Dendritic cell treated with granulocyte-macrophage colony-stimulating factor and Interleukin-4, amounts not matched to agents 40 ng/mL and 50 ng/mL, for 4 days (primary cell): Measurements from ENCODE around the gene TGFBR1.

Source experiments
- H3K27ac Mint-ChIP-seq: one replicate; pipeline ENCODE4 v1.8.0; 2022; ENCODE audit warnings: mild to moderate bottlenecking, mixed read lengths
- H3K27me3 Mint-ChIP-seq: one replicate; pipeline ENCODE4 v1.8.0; 2022; ENCODE audit warnings: mild to moderate bottlenecking, mixed read lengths
- H3K36me3 Mint-ChIP-seq: one replicate; pipeline ENCODE4 v1.8.0; 2022; ENCODE audit warnings: low read depth, mixed read lengths
- H3K4me1 Mint-ChIP-seq: one replicate; pipeline ENCODE4 v1.8.0; 2022; ENCODE audit warnings: low read depth, mixed read lengths
- H3K4me3 Mint-ChIP-seq: one replicate; pipeline ENCODE4 v1.8.0; 2022; ENCODE audit warnings: mild to moderate bottlenecking, moderate library complexity, mixed read lengths
- H3K9me3 Mint-ChIP-seq: one replicate; pipeline ENCODE4 v1.8.0; 2022; ENCODE audit warnings: mixed read lengths
- intact Hi-C: fragments of 100-400 bp; cut with micrococcal nuclease; formaldehyde crosslinking; loops from one replicate; pipeline ENCODE4 v1.15.0; 2022

The TGFBR1 gene

GRCh38 chr9:99105152-99106043, 485 bp downstream of the TGFBR1 start:
- intact Hi-C loops: loop anchor here (2.0 to 5.0 kb wide), 2 partner anchors 31 to 48 kb away; no protein-coding TSS in a partner anchor
- H3K36me3 Mint-ChIP-seq: peaks cover 20% of the 10 kb centered on the region
- H3K27ac Mint-ChIP-seq: peak overlapping the region; percentile 94
- H3K4me1 Mint-ChIP-seq: peaks cover 59% of the 10 kb centered on the region
- H3K27me3 Mint-ChIP-seq: no peaks in the 10 kb centered on the region
- no peaks in the 10 kb centered on the region for H3K9me3 Mint-ChIP-seq
- H3K4me3 Mint-ChIP-seq: peak overlapping the region; percentile 88

- peaks cover 20% of the 10 kb centered on the region for H3K36me3 Mint-ChIP-seq
- peaks cover 60% of the 10 kb centered on the region for H3K4me1 Mint-ChIP-seq
- peak overlapping the region; percentile 88 for H3K4me3 Mint-ChIP-seq
- H3K9me3 Mint-ChIP-seq: no peaks in the 10 kb centered on the region
- H3K27ac Mint-ChIP-seq: peak overlapping the region; percentile 94
- H3K27me3 Mint-ChIP-seq: no peaks in the 10 kb centered on the region
- intact Hi-C loops: loop anchor here (2.0 to 5.0 kb wide), 2 partner anchors 31 to 49 kb away; no protein-coding TSS in a partner anchor
Measured at GRCh38 chr9:99106044-99106375, 1.1 kb downstream of the TGFBR1 start.

- Mint-ChIP-seq H3K4me1 (peaks cover 73% of the 10 kb centered on the region), H3K4me3 (peak overlapping the region; percentile 49), H3K36me3 (peaks cover 27% of the 10 kb centered on the region), H3K27ac (peak overlapping the region; percentile 0), H3K9me3 (no peaks in the 10 kb centered on the region), H3K27me3 (no peaks in the 10 kb centered on the region)
- intact Hi-C loops: loop anchor here (2.0 to 5.0 kb wide), 2 partner anchors 29 to 50 kb away; no protein-coding TSS in a partner anchor
Measured at GRCh38 chr9:99107421-99107820, 2.5 kb downstream of the TGFBR1 start.

GRCh38 chr9:99108131-99108530, 3.2 kb downstream of the TGFBR1 start:
- Mint-ChIP-seq H3K9me3 (no peaks in the 10 kb centered on the region), H3K4me3 (peak overlapping the region; percentile 45), H3K36me3 (peaks cover 27% of the 10 kb centered on the region), H3K4me1 (peaks cover 80% of the 10 kb centered on the region), H3K27me3 (no peaks in the 10 kb centered on the region), H3K27ac (peak overlapping the region; percentile 76)
- intact Hi-C loops: loop anchor here (5.0 kb wide), 1 partner anchor 51 kb away; no protein-coding TSS in a partner anchor

GRCh38 chr9:99109522-99109921, 4.6 kb downstream of the TGFBR1 start:
- H3K9me3 Mint-ChIP-seq: no peaks in the 10 kb centered on the region
- H3K27me3 Mint-ChIP-seq: no peaks in the 10 kb centered on the region
- H3K4me1 Mint-ChIP-seq: peaks cover 77% of the 10 kb centered on the region
- H3K36me3 Mint-ChIP-seq: peaks cover 23% of the 10 kb centered on the region
- intact Hi-C loops: loop anchor here (5.0 kb wide), 1 partner anchor 52 kb away; no protein-coding TSS in a partner anchor
- peak overlapping the region; percentile 76 for H3K27ac Mint-ChIP-seq
- no peak overlapping the region for H3K4me3 Mint-ChIP-seq

GRCh38 chr9:99112750-99113413, 8.0 kb downstream of the TGFBR1 start:
- peaks cover 7% of the 10 kb centered on the region for H3K36me3 Mint-ChIP-seq
- H3K27me3 Mint-ChIP-seq: no peaks in the 10 kb centered on the region
- intact Hi-C loops: no loop called here
- peak overlapping the region; percentile 36 for H3K27ac Mint-ChIP-seq
- H3K9me3 Mint-ChIP-seq: no peaks in the 10 kb centered on the region
- H3K4me3 Mint-ChIP-seq: no peak overlapping the region
- H3K4me1 Mint-ChIP-seq: peaks cover 61% of the 10 kb centered on the region

- peaks cover 57% of the 10 kb centered on the region for H3K4me1 Mint-ChIP-seq
Measured at GRCh38 chr9:99113414-99114048, 8.6 kb downstream of the TGFBR1 start.

GRCh38 chr9:99114049-99114440, 9.1 kb downstream of the TGFBR1 start:
- peaks cover 57% of the 10 kb centered on the region for H3K4me1 Mint-ChIP-seq
- intact Hi-C loops: no loop called here

More at GRCh38 chr9:99113414-99114048, 8.6 kb downstream of the TGFBR1 start:
- intact Hi-C loops: no loop called here
- Mint-ChIP-seq H3K27ac (peak overlapping the region; percentile 36), H3K36me3 (peaks cover 7% of the 10 kb centered on the region), H3K4me3 (no peak overlapping the region), H3K27me3 (no peaks in the 10 kb centered on the region), H3K9me3 (no peaks in the 10 kb centered on the region)

GRCh38 chr9:99114846-99115500, 10.1 kb downstream of the TGFBR1 start:
- H3K27me3 Mint-ChIP-seq: no peaks in the 10 kb centered on the region
- H3K4me3 Mint-ChIP-seq: no peak overlapping the region
- H3K9me3 Mint-ChIP-seq: no peaks in the 10 kb centered on the region
- H3K4me1 Mint-ChIP-seq: peaks cover 55% of the 10 kb centered on the region
- peaks cover 13% of the 10 kb centered on the region for H3K36me3 Mint-ChIP-seq
- intact Hi-C loops: no loop called here
- H3K27ac Mint-ChIP-seq: no peak overlapping the region

More at GRCh38 chr9:99114049-99114440, 9.1 kb downstream of the TGFBR1 start:
- Mint-ChIP-seq H3K9me3 (no peaks in the 10 kb centered on the region), H3K36me3 (peaks cover 11% of the 10 kb centered on the region), H3K4me3 (no peak overlapping the region), H3K27me3 (no peaks in the 10 kb centered on the region), H3K27ac (no peak overlapping the region)

GRCh38 chr9:99116003-99116411, 11.1 kb downstream of the TGFBR1 start:
- Mint-ChIP-seq H3K4me3 (no peak overlapping the region), H3K27me3 (no peaks in the 10 kb centered on the region), H3K4me1 (peaks cover 55% of the 10 kb centered on the region), H3K36me3 (peaks cover 13% of the 10 kb centered on the region), H3K9me3 (no peaks in the 10 kb centered on the region), H3K27ac (no peak overlapping the region)
- intact Hi-C loops: no loop called here

- peaks cover 14% of the 10 kb centered on the region for H3K36me3 Mint-ChIP-seq
- intact Hi-C loops: no loop called here
- peaks cover 42% of the 10 kb centered on the region for H3K4me1 Mint-ChIP-seq
- peak overlapping the region; percentile 45 for H3K4me3 Mint-ChIP-seq
- H3K27me3 Mint-ChIP-seq: no peaks in the 10 kb centered on the region
- peak overlapping the region; percentile 71 for H3K27ac Mint-ChIP-seq
- no peaks in the 10 kb centered on the region for H3K9me3 Mint-ChIP-seq
Measured at GRCh38 chr9:99118782-99119466, 14.0 kb downstream of the TGFBR1 start.

GRCh38 chr9:99119976-99120655, 15.2 kb downstream of the TGFBR1 start:
- no peaks in the 10 kb centered on the region for H3K9me3 Mint-ChIP-seq

More at GRCh38 chr9:99119976-99120655, 15.2 kb downstream of the TGFBR1 start:
- Mint-ChIP-seq H3K27ac (no peak overlapping the region), H3K27me3 (no peaks in the 10 kb centered on the region), H3K4me3 (no peak overlapping the region), H3K4me1 (peaks cover 39% of the 10 kb centered on the region), H3K36me3 (peaks cover 14% of the 10 kb centered on the region)
- intact Hi-C loops: no loop called here
